DOHH2 (cell line): ENCODE data around the gene EHBP1L1.

ENCODE experiments used
- EZH2phosphoT487 ChIP-seq: fragments of 200-600 bp; sonication (generic); IDR thresholded peaks from 2 replicates; pipeline ENCODE4 v1.6.1; 2017; ENCODE audit warnings: borderline replicate concordance, mild to moderate bottlenecking, antibody characterized with exemption, low read length, moderate library complexity, mixed read lengths
- TF ChIP-seq, protein P1 (sequence below): fragments of 200-600 bp; sonication (generic); IDR thresholded peaks from one replicate; pipeline ENCODE4 v1.5.1; 2014; ENCODE audit warnings: antibody characterized with exemption, mild to moderate bottlenecking, low read depth, low read length; ENCODE audit not compliant: poor library complexity, severe bottlenecking

DNA sequence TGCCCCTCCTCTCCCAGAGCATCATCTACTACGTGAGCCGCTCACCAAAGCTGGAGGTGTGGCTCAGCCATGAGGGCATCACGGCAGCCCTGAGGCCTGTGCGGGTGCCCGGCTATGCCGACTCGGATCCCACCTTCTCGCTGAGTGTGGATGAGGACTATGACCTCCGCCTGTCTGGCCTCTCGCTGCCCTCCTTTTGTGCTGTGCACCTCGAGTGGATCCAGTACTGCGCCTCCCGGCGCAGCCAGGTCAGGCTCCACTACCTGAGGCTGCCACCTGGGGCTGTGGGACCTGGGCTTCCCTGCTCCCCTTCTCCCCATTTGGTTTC lies 58.2 kb downstream of the EHBP1L1 start:
- TF ChIP-seq, protein P1, sequence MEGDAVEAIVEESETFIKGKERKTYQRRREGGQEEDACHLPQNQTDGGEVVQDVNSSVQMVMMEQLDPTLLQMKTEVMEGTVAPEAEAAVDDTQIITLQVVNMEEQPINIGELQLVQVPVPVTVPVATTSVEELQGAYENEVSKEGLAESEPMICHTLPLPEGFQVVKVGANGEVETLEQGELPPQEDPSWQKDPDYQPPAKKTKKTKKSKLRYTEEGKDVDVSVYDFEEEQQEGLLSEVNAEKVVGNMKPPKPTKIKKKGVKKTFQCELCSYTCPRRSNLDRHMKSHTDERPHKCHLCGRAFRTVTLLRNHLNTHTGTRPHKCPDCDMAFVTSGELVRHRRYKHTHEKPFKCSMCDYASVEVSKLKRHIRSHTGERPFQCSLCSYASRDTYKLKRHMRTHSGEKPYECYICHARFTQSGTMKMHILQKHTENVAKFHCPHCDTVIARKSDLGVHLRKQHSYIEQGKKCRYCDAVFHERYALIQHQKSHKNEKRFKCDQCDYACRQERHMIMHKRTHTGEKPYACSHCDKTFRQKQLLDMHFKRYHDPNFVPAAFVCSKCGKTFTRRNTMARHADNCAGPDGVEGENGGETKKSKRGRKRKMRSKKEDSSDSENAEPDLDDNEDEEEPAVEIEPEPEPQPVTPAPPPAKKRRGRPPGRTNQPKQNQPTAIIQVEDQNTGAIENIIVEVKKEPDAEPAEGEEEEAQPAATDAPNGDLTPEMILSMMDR, result no peak
- no peak for TF ChIP-seq EZH2phosphoT487
